ENCODE measurements around the gene NUMA1.

The NUMA1 gene

GRCh38 chr11:72048766-72049460 lies 31.4 kb downstream of the NUMA1 start:
- DNase-seq: no peak

- no peak for DNase-seq
Measured at GRCh38 chr11:72045849-72046248, 34.5 kb downstream of the NUMA1 start.

GRCh38 chr11:72042064-72042745 lies 38.1 kb downstream of the NUMA1 start:
- DNase-seq: peak; percentile 17

- DNase-seq: peak; percentile 67
Measured at GRCh38 chr11:72041364-72042063, 38.8 kb downstream of the NUMA1 start.

- DNase-seq: peak; percentile 85
Measured at GRCh38 chr11:72040491-72041363, 39.6 kb downstream of the NUMA1 start.

GRCh38 chr11:72039856-72040401 lies 40.4 kb downstream of the NUMA1 start:
- DNase-seq: peak; percentile 55

- peak; percentile 57 for DNase-seq
Measured at GRCh38 chr11:72039031-72039855, 41.1 kb downstream of the NUMA1 start.

- peak; percentile 46 for DNase-seq
Measured at GRCh38 chr11:72038491-72038890, 41.9 kb downstream of the NUMA1 start.

- peak; percentile 49 for DNase-seq
Measured at GRCh38 chr11:72037554-72038311, 42.6 kb downstream of the NUMA1 start.

- peak; percentile 30 for DNase-seq
Measured at GRCh38 chr11:72036687-72037086, 43.7 kb downstream of the NUMA1 start.

- DNase-seq: no peak
Measured at GRCh38 chr11:72030472-72031045, 49.8 kb downstream of the NUMA1 start.

- no peak for DNase-seq
Measured at GRCh38 chr11:72026090-72026489, 54.3 kb downstream of the NUMA1 start.

GRCh38 chr11:72024069-72024754 lies 56.1 kb downstream of the NUMA1 start:
- DNase-seq: no peak

GRCh38 chr11:72023335-72023734 lies 57.0 kb downstream of the NUMA1 start:
- DNase-seq: no peak

GRCh38 chr11:72018171-72018570 lies 62.2 kb downstream of the NUMA1 start:
- DNase-seq: no peak

GRCh38 chr11:72015511-72016061 lies 64.8 kb downstream of the NUMA1 start:
- DNase-seq: peak; percentile 39

- DNase-seq: peak; percentile 40
Measured at GRCh38 chr11:72014761-72015320, 65.5 kb downstream of the NUMA1 start.

GRCh38 chr11:72013765-72014711 lies 66.3 kb downstream of the NUMA1 start:
- peak; percentile 42 for DNase-seq
